Cardiac fibroblast (primary cell): Measurements from ENCODE around the gene CHMP5.

ENCODE experiments used
- DNase-seq, 2 donors: peaks; one replicate each; pipeline versions ENCODE4 v3.0.0 to v3.0.0-alpha.2; 2010; ENCODE audit warnings: low read depth in 2 of 2
- H3K4me3 ChIP-seq, 2 donors: replicated peaks in 1 of 2; 1 replicate in 1 of 2; 2 replicates in 1 of 2; pipeline ENCODE4 v1.5.1; 2011; ENCODE audit warnings: low read depth in 2 of 2, low read length in 2 of 2, mild to moderate bottlenecking in 2 of 2, moderate library complexity in 1 of 2
- TF ChIP-seq, protein P1 (sequence below): IDR thresholded peaks from one replicate; pipeline ENCODE4 v1.5.1; 2011; ENCODE audit warnings: low read depth, mild to moderate bottlenecking, low read length, inconsistent platforms

The CHMP5 gene

GRCh38 chr9:33242609-33243134, 22.2 kb upstream of the CHMP5 start:
- no peak for DNase-seq
- TF ChIP-seq, protein P1, sequence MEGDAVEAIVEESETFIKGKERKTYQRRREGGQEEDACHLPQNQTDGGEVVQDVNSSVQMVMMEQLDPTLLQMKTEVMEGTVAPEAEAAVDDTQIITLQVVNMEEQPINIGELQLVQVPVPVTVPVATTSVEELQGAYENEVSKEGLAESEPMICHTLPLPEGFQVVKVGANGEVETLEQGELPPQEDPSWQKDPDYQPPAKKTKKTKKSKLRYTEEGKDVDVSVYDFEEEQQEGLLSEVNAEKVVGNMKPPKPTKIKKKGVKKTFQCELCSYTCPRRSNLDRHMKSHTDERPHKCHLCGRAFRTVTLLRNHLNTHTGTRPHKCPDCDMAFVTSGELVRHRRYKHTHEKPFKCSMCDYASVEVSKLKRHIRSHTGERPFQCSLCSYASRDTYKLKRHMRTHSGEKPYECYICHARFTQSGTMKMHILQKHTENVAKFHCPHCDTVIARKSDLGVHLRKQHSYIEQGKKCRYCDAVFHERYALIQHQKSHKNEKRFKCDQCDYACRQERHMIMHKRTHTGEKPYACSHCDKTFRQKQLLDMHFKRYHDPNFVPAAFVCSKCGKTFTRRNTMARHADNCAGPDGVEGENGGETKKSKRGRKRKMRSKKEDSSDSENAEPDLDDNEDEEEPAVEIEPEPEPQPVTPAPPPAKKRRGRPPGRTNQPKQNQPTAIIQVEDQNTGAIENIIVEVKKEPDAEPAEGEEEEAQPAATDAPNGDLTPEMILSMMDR, result no peak
- H3K4me3 ChIP-seq, result no peak overlapping the region

DNA sequence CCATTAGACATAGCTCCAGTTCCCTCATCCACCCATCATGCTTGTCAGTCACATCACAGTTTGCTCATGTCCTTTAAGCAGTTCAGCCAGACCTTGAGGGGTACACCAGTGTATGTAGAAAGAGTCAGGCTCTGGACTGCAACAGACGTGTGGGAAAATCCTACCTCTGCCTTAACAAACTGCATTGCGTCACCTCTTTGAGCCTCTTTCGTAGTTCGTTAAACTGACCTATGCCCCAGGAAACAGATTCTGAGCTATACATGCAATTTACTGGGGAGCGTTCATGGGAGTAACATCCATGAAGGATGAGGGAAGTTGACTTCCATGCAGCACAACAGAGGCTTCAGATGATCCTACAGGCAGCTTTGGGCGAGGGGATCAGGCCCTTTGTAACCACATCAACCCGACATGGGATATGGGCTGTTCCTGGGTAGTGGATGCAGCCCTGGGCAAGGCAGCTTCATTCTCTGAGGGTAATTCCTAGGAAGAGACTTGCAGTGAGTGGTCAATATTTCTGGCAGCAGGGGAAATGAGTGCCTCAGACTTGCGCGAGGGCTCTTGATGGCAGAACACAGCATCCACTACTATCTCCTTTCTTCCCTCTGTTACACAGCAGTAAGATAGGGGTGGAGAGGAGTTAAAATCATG, 20.6 kb upstream of the CHMP5 start:
- TF ChIP-seq, protein P1, result no peak
- DNase-seq, result no peak
- H3K4me3 ChIP-seq, result no peak overlapping the region

DNA sequence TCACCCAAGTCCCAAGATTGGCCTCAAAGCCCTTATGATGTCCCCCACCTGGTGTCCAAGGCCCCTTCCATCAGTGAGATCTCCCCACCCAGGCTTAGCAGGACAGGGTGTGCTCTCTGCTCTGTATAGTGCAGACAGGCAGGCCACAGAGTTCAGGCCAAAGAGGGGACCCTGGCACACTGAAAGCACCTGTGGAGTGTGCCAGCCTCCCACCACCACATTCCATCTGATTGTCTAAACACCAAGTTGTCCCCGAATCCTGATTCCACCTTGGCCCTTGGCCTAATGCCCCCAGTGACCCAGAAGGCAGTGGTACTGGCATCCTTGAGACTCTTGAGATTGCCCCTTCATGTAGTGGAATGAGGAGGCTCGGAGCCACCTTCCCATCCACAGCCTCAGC, 19.5 kb upstream of the CHMP5 start:
- TF ChIP-seq, protein P1, result no peak
- DNase-seq, result no peak
- no peak overlapping the region for H3K4me3 ChIP-seq

GRCh38 chr9:33246269-33246860, 18.5 kb upstream of the CHMP5 start:
- no peak overlapping the region for H3K4me3 ChIP-seq
- no peak for DNase-seq
- TF ChIP-seq, protein P1, result no peak

- TF ChIP-seq, protein P1, result no peak
- H3K4me3 ChIP-seq, result no peak overlapping the region
- no peak for DNase-seq
Observed at GRCh38 chr9:33248606-33249005, 16.2 kb upstream of the CHMP5 start.

DNA sequence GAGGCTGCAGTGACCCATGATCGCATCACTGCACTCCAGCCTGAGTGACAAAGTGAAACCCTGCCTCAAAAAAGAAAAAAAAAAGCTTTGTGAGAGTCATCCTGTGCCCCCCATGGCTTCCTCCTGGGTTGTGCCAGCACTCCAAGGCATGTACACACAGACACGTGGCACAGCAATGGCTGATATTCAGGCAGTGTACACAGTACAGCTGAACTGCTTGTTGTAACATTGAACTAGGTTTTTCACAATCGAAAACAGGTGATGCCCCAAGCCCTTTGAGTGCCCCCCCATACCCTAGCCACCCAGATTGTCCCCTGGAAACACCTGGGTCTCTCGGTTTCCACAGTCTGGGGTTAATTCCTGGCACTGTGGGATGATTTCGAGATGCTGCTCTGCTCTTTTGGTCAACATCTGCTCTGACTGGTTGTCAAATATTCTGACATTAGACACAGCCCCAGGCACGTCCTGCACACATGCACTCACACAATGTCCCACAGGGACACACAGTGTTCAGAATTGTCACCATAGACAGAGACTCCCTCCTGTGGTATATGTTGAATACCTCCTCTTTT, 15.7 kb upstream of the CHMP5 start:
- TF ChIP-seq, protein P1, result no peak
- no peak overlapping the region for H3K4me3 ChIP-seq
- no peak for DNase-seq
